Suppressor macrophage (primary cell): ENCODE results near the gene ADRB1.

Experiments
- DNase-seq, 4 experiments: peaks; one replicate each; pipeline ENCODE4 v3.0.0-alpha.2; 2020 to 2022
- total RNA-seq, 17 experiments: gene quantifications; one replicate each; lab custom pipeline; 2026; ENCODE audit warnings: mixed read lengths in 6 of 17, inconsistent platforms in 3 of 17; lab: John Stamatoyannopoulos, UW

Gene ADRB1
- 0 to 2.7 (median 0.53) reads per million in 17 experiments for total RNA-seq

- peak; percentile 44 to 81 (median 60) for DNase-seq
These were observed at the start of gene ADRB1 for GRCh38 chr10:114043532-114044246. Gene ADRB1, plus strand, starts transcription at chr10:114043866. Its CDS starts 267 bp downstream, at chr10:114044133.

- no peak for DNase-seq
These were observed 48.5 kb upstream of the ADRB1 start for GRCh38 chr10:113995201-113995600.

GRCh38 chr10:113997428-113997827 is 46.2 kb upstream of the ADRB1 start:
- peak; percentile 44 to 70 (median 66) for DNase-seq

GRCh38 chr10:113999531-113999930 is 44.1 kb upstream of the ADRB1 start:
- peak; percentile 12 to 70 (median 56) for DNase-seq

GRCh38 chr10:114000457-114001010 is 43.1 kb upstream of the ADRB1 start:
- DNase-seq: peak; percentile 38 to 60 (median 50)

- DNase-seq: no peak
These were observed 41.2 kb upstream of the ADRB1 start for GRCh38 chr10:114002422-114002821.

GRCh38 chr10:114003161-114003941 is 40.3 kb upstream of the ADRB1 start:
- no peak for DNase-seq

- DNase-seq: no peak
These were observed 34.2 kb upstream of the ADRB1 start for GRCh38 chr10:114009281-114009996.

- no peak for DNase-seq
These were observed 33.4 kb upstream of the ADRB1 start for GRCh38 chr10:114010316-114010715.

GRCh38 chr10:114012650-114013049 is 31.0 kb upstream of the ADRB1 start:
- no peak for DNase-seq

- DNase-seq: no peak
These were observed 28.0 kb upstream of the ADRB1 start for GRCh38 chr10:114015708-114016107.

GRCh38 chr10:114017271-114017670 is 26.4 kb upstream of the ADRB1 start:
- DNase-seq: no peak

- DNase-seq: no peak
These were observed 25.8 kb upstream of the ADRB1 start for GRCh38 chr10:114017873-114018272.

GRCh38 chr10:114019226-114019625 is 24.4 kb upstream of the ADRB1 start:
- DNase-seq: no peak

- DNase-seq: peak; percentile 61 to 75 (median 74)
These were observed 22.5 kb upstream of the ADRB1 start for GRCh38 chr10:114021154-114021553.

GRCh38 chr10:114021717-114022680 is 21.7 kb upstream of the ADRB1 start:
- DNase-seq: no peak

- DNase-seq: peak in 2 of 4 experiments; percentile 33 to 46
These were observed 20.7 kb upstream of the ADRB1 start for GRCh38 chr10:114022766-114023597.

- DNase-seq: peak; percentile 62 to 94 (median 82)
These were observed 18.6 kb upstream of the ADRB1 start for GRCh38 chr10:114024876-114025610.

GRCh38 chr10:114025611-114026130 is 18.0 kb upstream of the ADRB1 start:
- DNase-seq: no peak
